Nephron progenitor cell (in vitro differentiated cells): ENCODE measurements around the gene CAMSAP2.

Source experiments
- DNase-seq: peaks from one replicate; pipeline ENCODE4 v3.0.0; 2021
- H3K27ac Mint-ChIP-seq: 2 replicates; pipeline ENCODE4 v1.8.0; 2021; ENCODE audit warnings: mild to moderate bottlenecking, moderate library complexity, mixed read lengths
- H3K27me3 Mint-ChIP-seq: 2 replicates; pipeline ENCODE4 v1.8.0; 2021; ENCODE audit warnings: mild to moderate bottlenecking, low read depth, mixed read lengths; ENCODE audit not compliant: poor library complexity
- H3K36me3 Mint-ChIP-seq: 2 replicates; pipeline ENCODE4 v1.8.0; 2021; ENCODE audit warnings: low read depth, mixed read lengths
- H3K4me1 Mint-ChIP-seq: 2 replicates; pipeline ENCODE4 v1.8.0; 2021; ENCODE audit warnings: mixed read lengths
- H3K4me3 Mint-ChIP-seq: 2 replicates; pipeline ENCODE4 v1.8.0; 2021; ENCODE audit warnings: mild to moderate bottlenecking, moderate library complexity, mixed read lengths
- H3K9me3 Mint-ChIP-seq: 2 replicates; pipeline ENCODE4 v1.8.0; 2021; ENCODE audit warnings: mild to moderate bottlenecking, moderate library complexity, mixed read lengths
- CTCF ChIP-seq: fragments of 200-600 bp; sonication (generic); IDR thresholded peaks from 2 replicates; pipeline ENCODE4 v1.5.0; 2021; ENCODE audit warnings: antibody characterized with exemption

The CAMSAP2 gene

GRCh38 chr1:200875416-200875815 lies 136.7 kb downstream of the CAMSAP2 start:
- Mint-ChIP-seq H3K4me1 (peaks cover 24% of the 10 kb centered on the region), H3K27ac (no peak overlapping the region), H3K27me3 (peaks cover 18% of the 10 kb centered on the region), H3K36me3 (no peaks in the 10 kb centered on the region), H3K9me3 (no peaks in the 10 kb centered on the region), H3K4me3 (no peak overlapping the region)
- no peak for TF ChIP-seq CTCF
- no peak for DNase-seq

GRCh38 chr1:200877010-200877409 lies 138.3 kb downstream of the CAMSAP2 start:
- H3K36me3 Mint-ChIP-seq, result no peaks in the 10 kb centered on the region
- peaks cover 17% of the 10 kb centered on the region for H3K4me1 Mint-ChIP-seq
- no peak for DNase-seq
- no peak for TF ChIP-seq CTCF
- H3K4me3 Mint-ChIP-seq, result no peak overlapping the region
- no peak overlapping the region for H3K27ac Mint-ChIP-seq
- no peaks in the 10 kb centered on the region for H3K9me3 Mint-ChIP-seq
- peaks cover 12% of the 10 kb centered on the region for H3K27me3 Mint-ChIP-seq

GRCh38 chr1:200877839-200878551 lies 139.3 kb downstream of the CAMSAP2 start:
- Mint-ChIP-seq H3K27me3 (peaks cover 12% of the 10 kb centered on the region), H3K36me3 (no peaks in the 10 kb centered on the region), H3K4me3 (no peak overlapping the region), H3K4me1 (peaks cover 17% of the 10 kb centered on the region), H3K27ac (no peak overlapping the region), H3K9me3 (no peaks in the 10 kb centered on the region)
- TF ChIP-seq CTCF, result no peak
- no peak for DNase-seq

GRCh38 chr1:200880212-200880611 lies 141.5 kb downstream of the CAMSAP2 start:
- DNase-seq, result no peak
- Mint-ChIP-seq H3K9me3 (no peaks in the 10 kb centered on the region), H3K4me1 (peaks cover 20% of the 10 kb centered on the region), H3K36me3 (no peaks in the 10 kb centered on the region), H3K27ac (no peak overlapping the region), H3K27me3 (peaks cover 8% of the 10 kb centered on the region), H3K4me3 (no peak overlapping the region)
- TF ChIP-seq CTCF, result no peak

- H3K9me3 Mint-ChIP-seq, result no peaks in the 10 kb centered on the region
- H3K4me3 Mint-ChIP-seq, result no peak overlapping the region
- H3K27me3 Mint-ChIP-seq, result peaks cover 4% of the 10 kb centered on the region
- no peak overlapping the region for H3K27ac Mint-ChIP-seq
- H3K4me1 Mint-ChIP-seq, result peaks cover 38% of the 10 kb centered on the region
- H3K36me3 Mint-ChIP-seq, result no peaks in the 10 kb centered on the region
- no peak for DNase-seq
- TF ChIP-seq CTCF, result no peak
These were observed 144.4 kb downstream of the CAMSAP2 start for GRCh38 chr1:200883118-200883517.
